GM21717 (cell line): ENCODE data around the gene PLIN3.
"Not testable (repeated sequence)": the region's sequence is repeated elsewhere in the genome, so short reads cannot be mapped to it uniquely, and the experiment has no call there.

Experiments
- ATAC-seq: cut with Tn5 transposase; IDR thresholded peaks from one replicate; pipeline ENCODE4 v1.9.1; 2021; ENCODE audit warnings: mild to moderate bottlenecking, moderate library complexity; ENCODE audit not compliant: unreplicated experiment

PLIN3 gene

DNA sequence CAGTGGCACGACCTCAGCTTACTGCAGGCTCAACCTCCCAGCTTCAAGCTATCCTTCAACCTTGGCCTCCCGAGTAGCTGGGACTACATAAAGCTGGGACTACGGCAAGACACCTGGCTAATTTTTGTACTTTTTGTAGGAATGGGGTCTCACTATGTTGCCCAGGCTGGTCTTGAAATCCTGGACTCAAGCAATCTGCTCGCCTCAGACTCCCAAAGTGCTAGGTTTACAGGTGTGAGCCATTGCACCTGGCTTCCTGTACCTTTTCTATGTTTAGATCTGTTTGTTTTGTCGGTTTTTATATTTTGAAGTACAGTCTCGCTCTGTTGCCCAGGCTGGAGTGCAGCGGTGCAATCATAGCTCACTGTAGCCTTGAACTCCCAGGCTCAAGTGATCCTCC lies 18.4 kb downstream of the PLIN3 start:
- no peak for ATAC-seq

DNA sequence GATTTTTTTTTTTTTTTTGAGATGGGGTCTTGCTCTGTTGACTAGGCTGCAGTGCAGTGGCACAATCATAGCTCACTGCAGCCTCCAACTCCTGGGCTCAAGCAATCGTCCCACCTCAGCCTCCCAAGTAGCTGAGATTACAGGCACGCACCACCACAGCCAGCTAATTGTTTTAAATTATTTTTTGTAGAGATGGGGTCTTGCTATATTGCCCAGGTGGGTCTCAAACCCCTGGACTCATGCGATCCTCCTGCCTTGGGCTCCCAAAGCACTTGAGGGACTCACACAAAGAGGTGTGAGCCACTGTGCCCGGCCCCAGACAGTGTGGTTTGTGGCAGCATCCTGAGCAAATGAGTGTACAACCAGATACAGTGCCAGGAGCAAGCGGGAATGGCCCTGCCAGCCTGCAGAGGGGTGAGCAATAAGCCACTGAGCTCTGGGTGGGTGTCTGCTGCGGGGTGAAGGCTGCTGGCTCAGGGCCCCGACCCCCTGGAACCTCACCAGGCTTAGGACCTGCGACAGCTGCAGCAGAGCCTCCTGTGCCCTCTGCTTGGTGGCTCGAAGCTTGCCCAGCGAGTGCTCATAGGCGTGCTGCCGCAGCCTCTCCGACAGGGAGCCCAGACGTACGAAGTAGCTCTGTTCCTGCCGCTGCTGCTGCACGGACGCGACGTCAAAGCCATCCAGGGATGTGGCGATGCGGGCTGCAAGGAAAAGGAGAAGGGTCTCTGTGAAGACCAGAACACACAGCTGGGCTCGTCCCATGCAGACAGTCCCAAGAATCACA lies 20.1 kb downstream of the PLIN3 start:
- no peak for ATAC-seq

DNA sequence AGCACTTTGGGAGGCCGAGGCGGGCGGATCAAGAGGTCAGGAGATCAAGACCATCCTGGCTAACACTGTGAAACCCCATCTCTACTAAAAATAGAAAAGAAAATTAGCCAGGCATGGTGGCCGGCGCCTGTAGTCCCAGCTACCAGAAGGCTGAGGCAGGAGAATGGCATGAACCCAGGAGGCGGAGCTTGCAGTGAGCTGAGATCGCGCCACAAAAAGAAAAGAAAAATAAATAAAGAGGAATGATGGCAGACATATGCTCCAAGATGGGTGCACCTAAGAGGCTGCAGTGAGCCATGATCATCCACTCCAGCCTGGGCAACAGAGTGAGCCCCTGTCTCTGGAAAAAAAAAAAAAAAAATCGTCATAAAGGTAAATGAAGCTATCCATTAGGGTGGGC lies 21.5 kb downstream of the PLIN3 start:
- ATAC-seq: not testable (repeated sequence)

DNA sequence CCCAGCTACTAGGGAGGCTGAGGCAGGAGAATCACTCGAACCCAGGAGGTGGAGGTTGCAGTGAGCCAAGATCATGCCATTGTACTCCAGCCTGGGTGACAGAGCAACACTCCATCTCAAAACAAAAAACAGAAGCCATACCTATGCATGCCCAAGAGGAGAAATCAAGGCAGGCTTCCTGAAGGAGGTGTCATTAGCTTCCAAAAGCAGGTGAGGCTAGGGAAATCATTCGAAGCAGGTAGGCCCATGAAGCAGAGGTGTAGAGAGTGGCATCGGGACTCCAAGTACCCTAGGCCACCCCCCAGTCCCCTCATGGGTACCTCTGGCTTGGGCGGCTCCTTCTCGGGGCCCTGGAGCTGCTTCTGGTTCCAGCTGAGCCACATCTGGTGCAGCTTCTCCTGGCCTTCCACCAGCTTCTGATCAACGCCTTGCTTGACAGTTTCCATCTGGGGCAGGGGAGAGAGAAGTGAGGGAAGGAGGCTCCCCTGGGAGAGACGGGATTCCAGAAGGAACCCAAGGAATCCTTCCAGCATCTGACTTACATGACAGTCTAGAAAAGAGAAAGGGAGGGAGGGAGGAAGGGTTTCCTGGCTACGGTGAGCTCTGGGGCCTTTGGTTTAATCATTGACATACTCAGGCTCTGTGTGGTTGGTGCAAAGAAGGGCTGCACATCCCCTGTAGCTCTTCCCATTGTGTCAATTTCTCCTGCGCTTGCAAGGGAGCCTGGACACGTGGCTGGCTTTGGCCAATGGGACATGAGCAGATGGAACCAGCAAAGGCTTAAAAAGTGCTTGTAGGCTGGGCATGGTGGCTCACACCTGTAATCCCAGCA lies 22.9 kb downstream of the PLIN3 start:
- ATAC-seq: no peak

DNA sequence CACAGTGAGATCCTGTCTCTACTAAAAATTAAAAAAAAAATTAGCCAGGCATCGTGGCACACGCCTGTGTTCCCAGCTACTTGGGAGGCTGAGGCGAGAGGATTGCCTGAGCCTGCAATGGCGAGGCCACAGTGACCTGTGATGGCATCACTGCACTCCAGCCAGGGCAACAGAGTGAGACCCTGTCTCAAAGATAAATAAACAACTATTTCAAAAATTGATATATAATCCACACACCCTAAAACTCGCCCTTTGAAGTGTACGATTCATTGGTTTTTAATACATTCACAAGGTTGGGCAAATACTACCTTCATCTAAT lies 23.9 kb downstream of the PLIN3 start:
- no peak for ATAC-seq

DNA sequence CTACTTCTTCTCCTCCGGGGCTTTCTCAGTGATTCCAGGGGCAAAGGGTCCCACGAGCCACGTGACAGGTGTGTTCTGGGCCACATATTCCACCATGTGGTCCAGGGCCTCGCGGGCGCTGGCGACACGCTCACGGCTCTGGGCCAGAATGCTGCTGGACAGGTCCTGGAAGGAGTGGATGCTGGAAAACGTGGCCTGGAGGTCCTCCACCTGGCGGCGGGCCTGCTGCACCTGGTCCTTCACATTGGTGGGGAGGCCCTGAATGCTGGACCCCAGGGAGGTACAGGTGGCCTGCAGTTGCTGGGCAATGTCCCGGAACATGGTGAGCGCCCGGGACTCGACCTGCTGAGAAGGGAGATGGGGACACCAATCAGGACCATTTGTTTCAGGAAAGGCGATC lies 28.3 kb downstream of the PLIN3 start:
- ATAC-seq: no peak

DNA sequence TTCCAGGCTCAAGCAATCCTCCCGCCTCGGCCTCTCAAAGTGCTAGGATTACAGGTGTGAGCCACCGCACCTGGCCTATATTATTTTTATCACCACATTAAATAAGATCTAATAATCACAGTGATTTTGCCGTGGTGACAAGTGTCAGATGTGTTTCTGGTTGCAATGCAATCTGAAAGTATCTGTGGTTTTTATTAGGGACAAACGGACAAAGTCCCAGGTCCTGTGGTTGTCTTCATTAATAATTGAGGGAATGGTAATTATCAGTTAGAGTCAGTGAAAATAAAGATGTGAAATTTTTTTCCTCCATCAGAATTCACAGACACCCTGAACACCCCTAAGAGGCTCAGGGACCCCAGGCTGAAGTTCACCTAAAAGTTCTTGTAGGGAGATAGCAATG lies 34.7 kb downstream of the PLIN3 start:
- ATAC-seq: no peak

DNA sequence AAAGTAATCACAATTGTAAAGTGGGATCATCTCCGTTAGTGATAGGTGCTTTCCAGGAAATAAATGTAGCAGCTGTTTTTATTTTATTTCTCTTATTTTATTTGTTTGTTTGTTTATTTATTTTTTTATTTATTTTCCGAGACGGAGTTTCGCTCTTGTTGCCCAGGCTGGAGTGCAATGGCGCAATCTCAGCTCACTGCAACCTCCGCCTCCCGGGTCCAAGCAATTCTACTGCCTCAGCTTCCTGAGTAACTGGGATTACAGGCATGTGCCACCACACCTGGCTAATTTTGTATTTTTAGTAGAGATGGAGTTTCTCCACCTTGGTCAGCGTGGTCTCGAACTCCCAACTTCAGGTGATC lies 35.5 kb downstream of the PLIN3 start:
- not testable (repeated sequence) for ATAC-seq

DNA sequence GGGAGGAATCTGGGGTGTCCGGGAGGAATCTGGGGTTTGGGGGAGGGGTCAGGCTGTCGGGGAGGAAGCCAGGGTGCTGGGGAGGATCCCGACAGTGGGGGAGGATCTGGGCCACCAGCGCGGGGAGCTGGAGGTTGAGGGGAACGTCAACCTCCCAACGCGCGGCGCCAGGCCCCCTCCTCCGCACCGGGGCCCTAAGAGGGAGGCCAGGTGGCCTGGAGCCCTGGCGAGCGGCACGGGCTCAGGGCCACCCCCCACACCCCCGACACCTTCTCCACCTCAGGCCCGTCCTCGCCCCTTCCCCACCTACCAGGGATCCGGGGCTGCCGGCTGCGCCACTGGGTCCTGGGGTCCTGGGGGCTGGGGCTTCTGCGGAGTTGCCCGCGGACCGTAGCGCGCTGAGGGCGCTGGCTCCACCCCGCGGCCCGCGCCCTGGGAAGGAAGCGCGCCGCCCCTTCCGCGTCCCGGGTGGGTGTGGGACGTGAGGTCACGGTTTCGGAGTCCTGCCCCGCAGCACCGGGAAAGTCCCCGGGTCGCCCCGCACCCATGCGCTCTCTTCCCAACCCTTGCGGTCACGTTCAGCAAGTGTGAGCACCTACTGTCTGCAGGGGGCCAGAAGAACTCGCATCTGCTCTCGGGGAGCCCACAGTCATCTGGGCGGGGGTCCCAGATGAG lies 36.0 kb downstream of the PLIN3 start, which contains the start of gene TICAM1:
Gene TICAM1, minus strand, starts transcription at position 409 of the 675 bp plus-strand sequence. CDS start 13,335 bp downstream, outside the sequence.
- peak; percentile 50 for ATAC-seq

DNA sequence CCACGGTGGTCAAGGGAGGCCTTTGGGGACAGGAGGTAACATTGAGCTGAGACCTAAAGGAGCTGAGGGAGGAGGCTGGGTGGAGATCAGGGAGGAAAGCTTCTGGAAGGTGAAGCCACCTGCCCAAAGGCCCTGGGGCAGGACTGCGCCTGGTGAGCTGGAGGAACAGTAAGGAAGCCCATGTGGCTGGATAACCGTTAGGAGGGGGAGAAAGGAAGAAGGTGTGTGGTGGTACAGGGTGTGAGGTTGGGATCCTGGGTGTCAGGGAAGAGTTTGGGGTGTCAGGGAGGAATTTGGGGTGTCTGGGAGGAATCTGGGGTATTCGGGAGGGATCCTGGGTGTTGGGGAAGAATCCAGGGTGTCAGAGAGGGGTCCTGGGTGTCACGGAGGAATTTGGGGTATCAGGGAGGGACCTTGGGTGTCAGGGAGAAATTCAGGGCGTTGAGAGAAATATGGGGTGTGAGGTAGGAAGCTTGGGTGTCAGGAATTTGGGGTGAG lies 36.6 kb downstream of the PLIN3 start:
- ATAC-seq: no peak

DNA sequence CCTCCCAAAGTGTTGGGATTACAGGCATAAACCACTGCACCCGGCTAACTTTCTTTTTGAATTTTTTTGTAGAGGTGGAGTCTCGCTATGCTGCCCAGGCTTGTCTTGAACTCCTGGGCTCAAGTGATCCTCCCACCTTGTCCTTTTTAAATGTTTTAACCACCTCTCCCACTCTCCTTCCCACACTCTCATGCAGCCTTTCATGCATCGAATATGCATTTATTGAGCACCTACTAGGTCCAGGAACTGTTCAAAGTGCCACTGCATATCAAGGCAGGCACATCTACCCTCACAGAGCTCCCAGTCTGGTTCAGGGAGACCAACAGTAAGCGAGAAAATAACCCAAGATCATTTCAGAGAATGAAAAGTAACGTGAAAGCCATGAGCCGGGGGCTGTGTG lies 37.1 kb downstream of the PLIN3 start:
- no peak for ATAC-seq

DNA sequence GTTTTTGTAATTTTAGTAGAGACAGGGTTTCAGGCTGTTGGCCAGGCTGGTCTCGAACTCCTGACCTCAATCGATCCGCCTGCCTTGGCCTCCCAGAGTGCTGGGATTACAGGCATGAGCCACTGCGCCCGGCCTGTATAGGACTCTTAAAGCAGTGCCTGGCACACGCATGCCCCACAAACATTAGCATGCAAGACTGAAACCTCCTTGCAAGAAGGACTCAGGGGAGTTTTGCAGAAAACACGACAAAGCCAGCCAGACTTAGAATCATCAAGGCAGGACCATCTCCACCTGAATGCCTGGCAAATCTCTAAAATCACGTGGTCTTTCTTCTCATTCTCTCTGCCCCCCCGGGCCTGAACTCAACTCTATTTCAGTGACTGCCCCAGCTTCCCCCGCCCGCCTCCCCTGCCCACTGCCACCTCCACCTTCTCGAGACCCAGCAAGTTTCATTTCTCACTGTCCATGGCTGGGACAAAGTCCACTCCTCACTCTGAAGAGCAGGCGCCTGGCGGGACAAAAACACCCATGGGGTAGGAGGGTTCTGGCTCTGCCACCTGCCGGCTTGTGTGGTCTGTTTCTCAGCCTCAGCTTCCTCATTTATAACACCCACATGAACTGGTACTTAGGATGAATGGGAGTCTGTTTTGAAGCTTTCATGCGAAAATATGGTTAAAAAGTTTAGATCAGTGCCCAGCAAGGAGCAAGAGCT lies 38.3 kb downstream of the PLIN3 start:
- no peak for ATAC-seq

DNA sequence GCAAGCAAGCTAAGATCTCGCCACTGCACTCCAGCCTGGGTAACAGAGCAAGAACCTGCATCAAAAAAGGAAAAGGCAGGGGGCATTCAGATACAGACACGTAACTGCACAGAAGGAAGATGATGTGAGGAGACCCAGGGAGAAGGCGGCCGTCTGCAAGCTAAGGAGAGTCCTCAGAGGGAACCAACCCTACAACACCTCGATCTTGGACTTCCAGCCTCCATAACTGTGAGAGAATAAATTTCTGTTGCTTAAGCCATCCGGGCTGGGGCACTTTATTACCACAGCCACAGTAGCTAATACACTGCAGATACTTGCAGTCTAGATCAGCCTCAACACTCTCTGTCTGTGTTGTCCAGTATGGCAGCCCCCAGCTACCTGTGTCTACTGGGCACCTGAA lies 43.9 kb downstream of the PLIN3 start:
- no peak for ATAC-seq

DNA sequence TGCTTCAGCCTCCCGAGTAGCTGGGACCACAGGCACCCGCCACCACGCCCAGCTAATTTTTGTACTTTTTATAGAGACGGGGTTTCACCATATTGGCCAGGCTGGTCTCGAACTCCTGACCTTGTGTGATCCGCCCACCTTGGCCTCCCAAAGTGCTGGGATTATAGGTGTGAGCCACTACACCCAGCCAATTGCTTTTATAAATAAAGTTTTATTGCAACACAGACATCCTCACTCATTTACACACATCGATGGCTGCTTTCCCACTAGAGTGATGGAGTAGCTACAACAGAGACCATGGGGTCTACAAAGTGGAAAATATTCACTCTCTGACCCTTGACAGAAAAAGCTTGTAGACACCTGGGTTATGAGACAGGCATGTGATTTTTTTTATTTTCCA lies 45.1 kb downstream of the PLIN3 start:
- not testable (repeated sequence) for ATAC-seq

DNA sequence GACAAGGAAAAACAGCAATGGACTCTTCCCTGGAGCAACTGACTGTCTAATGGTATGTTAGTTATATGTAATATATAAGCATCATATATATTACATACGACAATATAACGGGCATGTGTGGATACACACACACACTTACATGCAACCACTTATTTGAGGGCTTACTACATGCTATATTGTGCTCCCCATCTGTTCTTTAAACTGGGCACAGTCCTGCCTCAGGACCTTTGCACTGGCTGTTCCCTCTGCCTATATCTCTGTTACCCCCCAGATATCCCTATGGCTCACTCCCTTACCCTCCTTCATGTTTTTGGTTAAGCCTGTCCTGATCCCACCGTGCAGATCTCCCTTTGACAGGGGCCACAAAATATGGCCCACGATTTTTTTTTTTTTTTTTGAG lies 46.2 kb downstream of the PLIN3 start:
- no peak for ATAC-seq

DNA sequence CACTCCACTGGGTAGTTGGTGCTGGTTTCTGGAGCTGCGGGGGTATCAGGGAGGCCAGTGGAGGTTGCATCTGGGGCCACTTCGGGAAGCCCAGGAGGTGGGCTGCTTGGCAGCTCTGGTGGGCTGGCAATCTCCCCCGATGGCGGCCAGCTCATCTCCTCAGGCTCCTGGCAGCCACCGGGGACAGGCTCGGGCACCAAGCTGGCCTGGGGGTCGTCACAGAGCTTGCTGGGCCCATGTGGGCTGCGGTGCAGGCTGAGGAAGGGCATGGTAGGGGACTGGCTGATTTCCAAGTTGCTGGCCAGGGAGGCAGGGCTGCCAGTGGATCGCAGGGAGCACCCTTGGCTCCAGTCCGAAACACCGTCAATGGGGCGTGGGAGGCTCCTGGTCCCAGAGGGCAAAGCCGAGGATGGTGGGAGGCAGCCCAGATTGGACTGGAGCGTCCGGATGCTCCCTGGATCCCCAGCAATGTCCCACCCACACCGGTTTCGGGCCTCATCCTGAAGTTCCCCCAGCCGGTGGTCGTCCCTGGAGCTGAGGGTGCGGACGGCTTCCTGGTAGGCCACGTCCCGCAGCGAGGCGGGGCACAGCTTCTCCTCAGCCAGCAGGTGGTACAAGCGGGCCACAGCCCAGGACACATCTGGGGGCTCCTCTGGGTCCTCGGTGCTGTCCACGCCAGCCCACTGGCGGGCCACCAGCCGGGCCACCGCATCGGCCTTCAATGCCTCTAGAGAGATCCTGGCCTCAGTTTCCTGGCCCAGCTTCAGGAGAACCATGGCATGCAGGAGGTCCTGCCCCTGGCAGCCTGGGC lies 49.8 kb downstream of the PLIN3 start:
- no peak for ATAC-seq

DNA sequence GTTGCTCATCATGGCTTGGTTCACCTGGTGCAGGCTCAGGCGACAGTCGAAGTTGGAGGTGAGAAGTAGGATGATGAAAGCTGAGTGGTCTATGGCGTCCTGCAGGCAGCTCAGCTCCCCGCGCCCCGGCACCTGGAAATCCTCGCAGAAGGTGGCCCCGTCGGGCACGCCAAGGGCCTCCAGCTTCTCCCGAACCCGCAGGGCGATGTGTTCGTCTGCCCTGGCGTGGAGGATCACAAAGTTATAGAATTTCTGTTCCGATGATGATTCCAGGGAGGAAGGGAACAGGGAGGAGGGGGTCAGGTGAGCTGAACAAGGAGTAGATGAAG lies 50.6 kb downstream of the PLIN3 start:
- ATAC-seq: no peak

DNA sequence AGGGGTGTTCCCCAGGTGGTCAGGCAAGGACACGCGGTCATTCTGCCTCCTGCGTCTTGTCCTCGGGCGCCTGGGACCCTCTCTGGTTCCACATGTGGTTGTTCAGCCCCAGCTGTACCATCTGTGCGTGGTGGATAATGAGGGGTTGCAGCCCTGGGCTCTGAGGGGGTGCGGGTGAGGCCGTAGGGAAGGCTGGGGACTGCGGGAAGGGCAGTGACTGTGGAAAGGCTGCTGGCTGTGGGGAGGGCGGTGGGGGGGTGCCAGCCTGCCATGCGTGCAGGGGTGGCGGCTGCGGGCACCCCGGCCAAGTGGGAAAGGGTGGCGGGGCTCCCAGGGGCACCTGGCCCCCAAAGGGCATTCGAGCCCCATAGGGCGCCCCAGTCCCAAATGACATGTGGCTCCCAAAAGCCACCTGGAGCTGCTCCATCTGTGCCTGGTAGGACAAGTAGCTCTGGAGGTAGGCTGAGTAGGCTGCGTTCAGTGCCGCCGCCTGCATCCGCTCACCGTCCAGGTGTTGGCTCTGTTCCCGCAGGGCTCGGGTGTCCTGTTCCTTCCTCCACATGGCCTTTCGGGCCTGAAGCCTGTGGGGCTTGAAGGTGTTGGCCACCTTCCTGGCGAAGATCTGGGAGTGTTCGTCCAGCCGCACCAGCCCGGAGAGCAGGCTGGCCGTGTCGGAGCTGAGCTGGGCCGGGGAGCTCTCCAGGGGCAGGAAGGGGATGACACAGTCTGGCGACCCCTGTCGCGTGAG lies 51.1 kb downstream of the PLIN3 start:
- no peak for ATAC-seq

DNA sequence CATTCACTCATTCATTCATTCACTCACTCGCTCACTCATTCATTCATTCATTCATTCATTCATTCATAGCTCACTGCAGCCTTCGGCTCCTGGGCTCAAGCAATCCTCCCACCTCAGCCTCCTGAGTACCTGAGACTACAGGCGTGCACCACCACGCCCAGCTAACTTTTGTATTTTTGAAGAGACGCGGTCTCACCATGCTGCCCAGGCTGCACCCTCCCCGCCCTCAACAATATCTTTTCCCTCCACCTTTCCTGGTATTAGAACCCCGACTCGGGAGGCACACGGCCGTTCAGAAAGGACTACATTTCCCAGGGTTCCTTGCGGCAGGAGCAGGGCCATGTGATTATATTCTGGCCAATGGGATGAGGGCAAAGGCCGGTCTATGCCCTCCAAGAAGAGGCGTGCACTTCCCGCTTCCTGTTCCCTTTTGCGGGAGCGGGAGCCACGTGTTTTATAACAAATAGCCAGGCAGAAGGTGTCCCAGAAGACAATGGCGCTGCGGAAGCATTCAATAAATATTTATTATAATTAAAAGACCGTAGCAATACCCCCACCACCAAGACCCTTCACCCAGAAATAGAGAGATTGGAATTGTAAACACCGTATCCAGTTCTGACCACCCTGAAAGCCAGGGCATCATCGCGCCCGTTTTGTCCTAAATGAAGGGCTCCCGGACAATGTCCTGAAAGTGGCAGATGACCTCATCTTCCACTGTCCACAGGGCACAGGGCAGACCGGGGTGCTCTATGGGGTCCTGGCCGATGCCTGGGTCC lies 51.9 kb downstream of the PLIN3 start:
- no peak for ATAC-seq
